Measurements from ENCODE around the gene SRSF3. TPM values are rescaled to one million over a fixed set of nuclear protein-coding genes. Genes with fewer than 3 reads are reported as not detected.
"Not testable (repeated sequence)": the region's sequence is repeated elsewhere in the genome, so short reads cannot be mapped to it uniquely, and the experiment has no call there.

SRSF3 gene
- total RNA-seq, 6 donors from 2014 or later: 61.5 to 220 (median 167) TPM

- H3K4me1 ChIP-seq: no peaks in the 10 kb centered on the region
- no peak for ATAC-seq (ENCODE audit: low FRiP score in 2 of 2)
- WGBS, 2 donors: 91 to 94% methylated on average over 4 of the region's 4 CpGs
- H3K27me3 ChIP-seq: no peaks in the 10 kb centered on the region
- H3K36me3 ChIP-seq: no peaks in the 10 kb centered on the region
- no peak overlapping the region for H3K27ac ChIP-seq
- no peak for DNase-seq
- TF ChIP-seq CTCF (IDR thresholded peaks at IDR 0.05) (no peak), POLR2A (IDR thresholded peaks at IDR 0.05) (no peak), EP300 (IDR thresholded peaks at IDR 0.05) (no peak), POLR2AphosphoS5 (IDR thresholded peaks at IDR 0.05) (no peak)
- no peak overlapping the region for H3K4me3 ChIP-seq
- no peaks in the 10 kb centered on the region for H3K9me3 ChIP-seq
Measured at GRCh38 chr6:36563928-36564284, 30.3 kb upstream of the SRSF3 start.

- no peak for TF ChIP-seq POLR2A (IDR thresholded peaks at IDR 0.05)
- TF ChIP-seq CTCF (IDR thresholded peaks at IDR 0.05): no peak
- TF ChIP-seq EP300 (IDR thresholded peaks at IDR 0.05): no peak
- TF ChIP-seq POLR2AphosphoS5 (IDR thresholded peaks at IDR 0.05): no peak
- ATAC-seq (ENCODE audit: low FRiP score in 2 of 2): no peak
Measured at GRCh38 chr6:36566418-36566905, 27.7 kb upstream of the SRSF3 start.

GRCh38 chr6:36570264-36570663 is 23.9 kb upstream of the SRSF3 start:
- no peaks in the 10 kb centered on the region for H3K27me3 ChIP-seq
- no peak overlapping the region for H3K4me3 ChIP-seq
- 86 to 93% methylated on average over 2 of the region's 2 CpGs for WGBS, 2 donors
- TF ChIP-seq POLR2AphosphoS5 (IDR thresholded peaks at IDR 0.05): no peak
- TF ChIP-seq CTCF (IDR thresholded peaks at IDR 0.05): no peak
- TF ChIP-seq EP300 (IDR thresholded peaks at IDR 0.05): no peak
- no peak for TF ChIP-seq POLR2A (IDR thresholded peaks at IDR 0.05)
- H3K36me3 ChIP-seq: no peaks in the 10 kb centered on the region
- no peak overlapping the region for H3K27ac ChIP-seq
- no peaks in the 10 kb centered on the region for H3K4me1 ChIP-seq
- DNase-seq (no peak), ATAC-seq (ENCODE audit: low FRiP score in 2 of 2) (no peak)
- peaks cover 0 to 5% (median 0%) of the 10 kb centered on the region in 4 donors for H3K9me3 ChIP-seq

More at GRCh38 chr6:36566418-36566905, 27.7 kb upstream of the SRSF3 start:
- DNase-seq: no peak
- no peaks in the 10 kb centered on the region for H3K4me1 ChIP-seq
- H3K36me3 ChIP-seq: no peaks in the 10 kb centered on the region
- no peaks in the 10 kb centered on the region for H3K27me3 ChIP-seq
- no peak overlapping the region for H3K27ac ChIP-seq
- no peak overlapping the region for H3K4me3 ChIP-seq
- H3K9me3 ChIP-seq: no peaks in the 10 kb centered on the region
- WGBS, 2 donors: 79 to 84% methylated on average over 8 of the region's 8 CpGs

GRCh38 chr6:36571122-36572043 is 22.8 kb upstream of the SRSF3 start:
- Histone ChIP-seq H3K27ac (no peak overlapping the region), H3K4me1 (no peaks in the 10 kb centered on the region), H3K27me3 (no peaks in the 10 kb centered on the region), H3K4me3 (no peak overlapping the region), H3K9me3 (peaks cover 0 to 5% (median 0%) of the 10 kb centered on the region in 4 donors), H3K36me3 (no peaks in the 10 kb centered on the region)
- ATAC-seq (ENCODE audit: low FRiP score in 2 of 2) (no peak), DNase-seq (no peak)
- TF ChIP-seq POLR2A (IDR thresholded peaks at IDR 0.05): no peak
- TF ChIP-seq POLR2AphosphoS5 (IDR thresholded peaks at IDR 0.05): no peak
- no peak for TF ChIP-seq CTCF (IDR thresholded peaks at IDR 0.05)
- no peak for TF ChIP-seq EP300 (IDR thresholded peaks at IDR 0.05)
- 89 to 91% methylated on average over 4 of the region's 4 CpGs for WGBS, 2 donors

GRCh38 chr6:36572353-36573311 is 21.5 kb upstream of the SRSF3 start:
- not testable (repeated sequence) for DNase-seq; H3K4me1 ChIP-seq; H3K27me3 ChIP-seq; H3K27ac ChIP-seq; H3K9me3 ChIP-seq; ATAC-seq (ENCODE audit: low FRiP score in 2 of 2); H3K36me3 ChIP-seq; H3K4me3 ChIP-seq
- 86 to 93% methylated on average over 12 of the region's 12 CpGs for WGBS, 2 donors

Data from upper lobe of left lung (tissue), 6 donors.